ENCODE measurements around the gene ARHGAP15. TPM values are rescaled to one million over a fixed set of nuclear protein-coding genes. Genes with fewer than 3 reads are reported as not detected.
A peak's percentile ranks its signal among the peaks of the same experiment; 100 is the strongest.

Gene ARHGAP15
- total RNA-seq, 1 donor from 2014 or later, result not detected

DNA sequence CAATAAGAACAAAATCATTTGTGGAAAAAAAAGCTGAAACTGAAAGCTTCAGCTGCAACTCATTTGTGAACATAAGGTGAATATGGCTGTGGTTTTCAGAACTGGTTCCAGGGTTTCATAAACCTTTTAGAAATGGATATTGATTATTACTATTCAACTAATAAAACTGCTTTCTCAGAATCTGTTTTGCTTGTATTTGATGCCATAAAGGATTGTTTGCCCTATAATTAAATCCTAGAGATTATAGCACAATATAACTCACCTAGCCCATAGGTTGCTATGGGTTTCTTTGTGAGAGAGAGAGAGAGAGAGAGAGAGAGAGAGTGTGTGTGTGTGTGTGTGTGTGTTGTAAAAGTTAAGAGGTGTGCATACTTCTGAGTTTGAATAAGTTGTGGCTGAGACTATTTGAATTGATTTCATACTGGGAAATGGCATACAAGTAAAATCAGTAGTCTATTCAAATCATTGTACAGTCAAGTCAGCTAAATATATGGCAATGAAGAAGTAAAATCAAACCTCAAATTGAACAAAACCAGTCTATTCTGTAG lies 339.2 kb downstream of the ARHGAP15 start:
- TF ChIP-seq, protein P1, sequence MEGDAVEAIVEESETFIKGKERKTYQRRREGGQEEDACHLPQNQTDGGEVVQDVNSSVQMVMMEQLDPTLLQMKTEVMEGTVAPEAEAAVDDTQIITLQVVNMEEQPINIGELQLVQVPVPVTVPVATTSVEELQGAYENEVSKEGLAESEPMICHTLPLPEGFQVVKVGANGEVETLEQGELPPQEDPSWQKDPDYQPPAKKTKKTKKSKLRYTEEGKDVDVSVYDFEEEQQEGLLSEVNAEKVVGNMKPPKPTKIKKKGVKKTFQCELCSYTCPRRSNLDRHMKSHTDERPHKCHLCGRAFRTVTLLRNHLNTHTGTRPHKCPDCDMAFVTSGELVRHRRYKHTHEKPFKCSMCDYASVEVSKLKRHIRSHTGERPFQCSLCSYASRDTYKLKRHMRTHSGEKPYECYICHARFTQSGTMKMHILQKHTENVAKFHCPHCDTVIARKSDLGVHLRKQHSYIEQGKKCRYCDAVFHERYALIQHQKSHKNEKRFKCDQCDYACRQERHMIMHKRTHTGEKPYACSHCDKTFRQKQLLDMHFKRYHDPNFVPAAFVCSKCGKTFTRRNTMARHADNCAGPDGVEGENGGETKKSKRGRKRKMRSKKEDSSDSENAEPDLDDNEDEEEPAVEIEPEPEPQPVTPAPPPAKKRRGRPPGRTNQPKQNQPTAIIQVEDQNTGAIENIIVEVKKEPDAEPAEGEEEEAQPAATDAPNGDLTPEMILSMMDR (IDR thresholded peaks at IDR 0.05; ENCODE audit: insufficient read depth, low read length, poor library complexity, severe bottlenecking), result no peak
- Histone ChIP-seq H3K4me3 (ENCODE audit: low read depth, low read length) (no peak overlapping the region), H3K27me3 (ENCODE audit: control insufficient read depth, insufficient read depth, low read length) (no peaks in the 10 kb centered on the region), H3K36me3 (ENCODE audit: control insufficient read depth, insufficient read depth, low read length) (no peaks in the 10 kb centered on the region)
- DNase-seq (ENCODE audit: low read depth), result no peak

DNA sequence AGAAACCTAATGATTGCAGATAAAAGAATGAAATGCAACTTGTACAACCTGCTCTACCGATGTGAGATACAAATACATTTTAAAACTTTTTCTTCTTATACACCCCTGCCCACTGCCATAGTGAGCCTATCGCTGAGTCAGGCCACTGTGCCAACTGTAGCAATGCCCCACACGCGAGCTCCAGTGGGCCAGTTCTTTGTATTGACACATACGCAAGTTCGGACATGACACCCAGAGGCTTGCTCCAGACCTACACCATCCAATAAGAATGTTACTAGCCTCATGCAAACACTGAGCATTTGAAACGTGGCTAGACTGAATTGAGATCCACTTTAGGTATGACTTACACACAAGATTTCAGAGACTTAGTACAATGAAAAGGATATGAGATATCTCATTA lies 340.1 kb downstream of the ARHGAP15 start:
- no peaks in the 10 kb centered on the region for H3K36me3 ChIP-seq (ENCODE audit: control insufficient read depth, insufficient read depth, low read length)
- TF ChIP-seq, protein P1 (IDR thresholded peaks at IDR 0.05; ENCODE audit: insufficient read depth, low read length, poor library complexity, severe bottlenecking), result no peak
- no peaks in the 10 kb centered on the region for H3K27me3 ChIP-seq (ENCODE audit: control insufficient read depth, insufficient read depth, low read length)
- no peak overlapping the region for H3K4me3 ChIP-seq (ENCODE audit: low read depth, low read length)
- no peak for DNase-seq (ENCODE audit: low read depth)

DNA sequence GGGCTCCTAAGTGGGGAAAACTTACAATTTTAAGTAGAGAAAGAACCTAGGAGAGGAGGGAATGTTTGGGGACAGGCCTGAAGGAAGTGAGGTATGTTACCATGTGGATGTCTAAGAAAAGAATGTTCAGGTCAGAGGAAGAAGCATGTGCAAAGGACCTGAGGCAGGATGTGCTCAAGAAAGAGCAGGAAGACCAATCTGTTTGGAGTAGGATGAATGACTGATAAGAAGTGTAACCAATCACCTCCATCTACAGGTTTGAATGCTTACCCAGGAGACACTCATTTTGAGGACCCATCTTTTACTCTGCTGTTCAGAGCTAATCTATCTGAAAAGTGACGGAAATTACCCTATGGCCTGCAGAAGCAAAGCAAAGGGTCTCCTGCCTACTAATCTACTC lies 342.3 kb downstream of the ARHGAP15 start:
- TF ChIP-seq, protein P1 (IDR thresholded peaks at IDR 0.05; ENCODE audit: insufficient read depth, low read length, poor library complexity, severe bottlenecking), result no peak
- no peaks in the 10 kb centered on the region for H3K27me3 ChIP-seq (ENCODE audit: control insufficient read depth, insufficient read depth, low read length)
- no peaks in the 10 kb centered on the region for H3K36me3 ChIP-seq (ENCODE audit: control insufficient read depth, insufficient read depth, low read length)

DNA sequence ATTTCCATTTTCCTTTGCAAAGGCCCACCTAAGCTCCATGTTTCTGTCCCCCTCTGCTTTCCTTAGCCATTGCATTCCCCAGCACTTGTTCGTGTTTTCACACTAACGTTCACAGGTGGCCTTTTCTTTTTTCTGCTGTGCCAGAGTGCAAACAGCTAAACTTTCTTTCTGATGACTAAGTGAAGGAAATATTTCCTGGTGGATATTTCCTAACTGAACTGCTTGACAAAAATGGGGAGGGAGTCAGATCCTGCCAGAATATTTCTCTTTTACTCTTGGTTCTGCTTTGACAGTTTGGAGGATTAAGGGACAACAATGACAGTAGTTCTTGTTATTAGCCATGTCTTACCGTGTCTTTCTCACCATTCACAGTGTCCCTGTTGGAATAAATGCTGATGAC lies 344.0 kb downstream of the ARHGAP15 start:
- no peak overlapping the region for H3K4me3 ChIP-seq (ENCODE audit: low read depth, low read length)
- DNase-seq (ENCODE audit: low read depth), result peak; percentile 16
- H3K36me3 ChIP-seq (ENCODE audit: control insufficient read depth, insufficient read depth, low read length), result no peaks in the 10 kb centered on the region
- TF ChIP-seq, protein P1 (IDR thresholded peaks at IDR 0.05; ENCODE audit: insufficient read depth, low read length, poor library complexity, severe bottlenecking), result no peak
- H3K27me3 ChIP-seq (ENCODE audit: control insufficient read depth, insufficient read depth, low read length), result no peaks in the 10 kb centered on the region

More for the DNA sequence above, 342.3 kb downstream of the ARHGAP15 start:
- no peak overlapping the region for H3K4me3 ChIP-seq (ENCODE audit: low read depth, low read length)
- DNase-seq (ENCODE audit: low read depth), result no peak

DNA sequence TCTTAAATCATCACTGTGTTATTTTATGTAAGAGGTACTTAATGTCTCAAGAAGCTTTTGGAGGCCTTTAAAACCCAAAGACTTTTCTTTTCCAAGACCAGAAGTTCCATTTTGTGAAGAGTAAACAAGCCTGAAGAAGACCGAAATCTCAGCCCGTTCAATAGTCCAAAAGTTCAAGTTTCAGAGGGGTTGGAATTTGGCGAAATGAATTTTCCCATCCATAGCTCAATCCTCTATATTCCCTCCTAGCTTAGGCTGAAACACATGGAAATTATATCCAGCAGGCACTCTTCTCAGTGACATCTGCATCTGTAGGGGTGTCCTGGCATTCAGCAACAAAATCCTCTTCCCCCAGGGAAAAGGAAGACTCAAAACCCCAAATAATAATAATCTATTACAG lies 344.6 kb downstream of the ARHGAP15 start:
- TF ChIP-seq, protein P1 (IDR thresholded peaks at IDR 0.05; ENCODE audit: insufficient read depth, low read length, poor library complexity, severe bottlenecking), result no peak
- Histone ChIP-seq H3K4me3 (ENCODE audit: low read depth, low read length) (no peak overlapping the region), H3K27me3 (ENCODE audit: control insufficient read depth, insufficient read depth, low read length) (no peaks in the 10 kb centered on the region), H3K36me3 (ENCODE audit: control insufficient read depth, insufficient read depth, low read length) (no peaks in the 10 kb centered on the region)
- DNase-seq (ENCODE audit: low read depth), result no peak

DNA sequence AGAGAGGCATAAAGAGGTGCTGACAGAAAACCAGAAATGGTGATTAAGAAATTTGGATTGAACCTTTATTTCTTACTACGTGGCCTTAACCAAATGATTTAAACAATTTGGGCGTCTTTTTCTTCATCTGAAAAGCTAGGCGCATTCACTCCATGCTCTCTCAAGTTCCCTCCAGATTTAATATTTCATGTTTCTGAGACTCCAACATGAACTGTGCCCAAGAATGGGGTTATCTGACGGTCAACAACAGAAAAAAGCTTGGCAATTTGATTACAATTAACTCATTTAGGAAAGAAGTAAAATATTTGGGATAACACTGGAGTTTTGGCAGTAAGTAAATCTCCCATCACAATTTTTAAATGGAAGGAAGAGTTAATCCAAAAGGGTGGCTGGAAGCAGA lies 345.4 kb downstream of the ARHGAP15 start:
- no peak for DNase-seq (ENCODE audit: low read depth)
- Histone ChIP-seq H3K4me3 (ENCODE audit: low read depth, low read length) (no peak overlapping the region), H3K27me3 (ENCODE audit: control insufficient read depth, insufficient read depth, low read length) (no peaks in the 10 kb centered on the region), H3K36me3 (ENCODE audit: control insufficient read depth, insufficient read depth, low read length) (no peaks in the 10 kb centered on the region)
- TF ChIP-seq, protein P1 (IDR thresholded peaks at IDR 0.05; ENCODE audit: insufficient read depth, low read length, poor library complexity, severe bottlenecking), result no peak

Measured in kidney epithelial cell (primary cell).